Activated CD8-positive, alpha-beta T cell treated with anti-CD3 and anti-CD28 coated beads for 36 hours (primary cell): ENCODE measurements around the gene UBA52. TPM values are rescaled to one million over a fixed set of nuclear protein-coding genes. Genes with fewer than 3 reads are reported as not detected.

Experiments
- ATAC-seq: fragments of 200-7000 bp; cut with Tn5 transposase; one replicate; pipeline ENCODE4 v1.10.0; 2021; ENCODE audit warnings: mild to moderate bottlenecking, moderate library complexity
- CTCF ChIA-PET: fragments of 350-600 bp; sonication (Branson Sonifier 250); formaldehyde crosslinking; loops from one replicate; lab custom pipeline; 2021; ENCODE audit warnings: antibody characterized with exemption; lab: Charles Lee
- POLR2A ChIA-PET: fragments of 350-600 bp; sonication (Branson Sonifier 250); formaldehyde crosslinking; loops from one replicate; lab custom pipeline; 2021; ENCODE audit warnings: antibody characterized with exemption; lab: Charles Lee
- DNase-seq: peaks from one replicate; pipeline ENCODE4 v3.0.0-alpha.2; 2020
- H3K27ac Mint-ChIP-seq: one replicate; pipeline ENCODE4 v1.8.0; 2021; ENCODE audit warnings: mild to moderate bottlenecking, mixed read lengths
- H3K27me3 Mint-ChIP-seq: one replicate; pipeline ENCODE4 v1.8.0; 2021; ENCODE audit warnings: mixed read lengths
- H3K36me3 Mint-ChIP-seq: one replicate; pipeline ENCODE4 v1.8.0; 2021; ENCODE audit warnings: low read depth, mixed read lengths
- H3K4me1 Mint-ChIP-seq: one replicate; pipeline ENCODE4 v1.8.0; 2021; ENCODE audit warnings: low read depth, mixed read lengths
- H3K4me3 Mint-ChIP-seq: one replicate; pipeline ENCODE4 v1.8.0; 2021; ENCODE audit warnings: mild to moderate bottlenecking, moderate library complexity, mixed read lengths
- H3K9me3 Mint-ChIP-seq: one replicate; pipeline ENCODE4 v1.8.0; 2021; ENCODE audit warnings: mixed read lengths
- intact Hi-C: fragments of 100-400 bp; cut with micrococcal nuclease; formaldehyde crosslinking; loops from one replicate; pipeline ENCODE4 v1.10.0; 2022
- total RNA-seq, 2 experiments: library from RNA; stranded (reverse); gene quantifications; one replicate each; pipeline ENCODE4 v1.2.3, GENCODE V29; 2021
- TF ChIP-seq, protein P1 (sequence below): fragments of 200-600 bp; IDR thresholded peaks from one replicate; pipeline ENCODE4 v1.8.0; 2022; ENCODE audit warnings: antibody characterized with exemption, mild to moderate bottlenecking

Gene UBA52
- total RNA-seq, 2 experiments from 2014 or later, result 1,795 to 1,837 TPM

DNA sequence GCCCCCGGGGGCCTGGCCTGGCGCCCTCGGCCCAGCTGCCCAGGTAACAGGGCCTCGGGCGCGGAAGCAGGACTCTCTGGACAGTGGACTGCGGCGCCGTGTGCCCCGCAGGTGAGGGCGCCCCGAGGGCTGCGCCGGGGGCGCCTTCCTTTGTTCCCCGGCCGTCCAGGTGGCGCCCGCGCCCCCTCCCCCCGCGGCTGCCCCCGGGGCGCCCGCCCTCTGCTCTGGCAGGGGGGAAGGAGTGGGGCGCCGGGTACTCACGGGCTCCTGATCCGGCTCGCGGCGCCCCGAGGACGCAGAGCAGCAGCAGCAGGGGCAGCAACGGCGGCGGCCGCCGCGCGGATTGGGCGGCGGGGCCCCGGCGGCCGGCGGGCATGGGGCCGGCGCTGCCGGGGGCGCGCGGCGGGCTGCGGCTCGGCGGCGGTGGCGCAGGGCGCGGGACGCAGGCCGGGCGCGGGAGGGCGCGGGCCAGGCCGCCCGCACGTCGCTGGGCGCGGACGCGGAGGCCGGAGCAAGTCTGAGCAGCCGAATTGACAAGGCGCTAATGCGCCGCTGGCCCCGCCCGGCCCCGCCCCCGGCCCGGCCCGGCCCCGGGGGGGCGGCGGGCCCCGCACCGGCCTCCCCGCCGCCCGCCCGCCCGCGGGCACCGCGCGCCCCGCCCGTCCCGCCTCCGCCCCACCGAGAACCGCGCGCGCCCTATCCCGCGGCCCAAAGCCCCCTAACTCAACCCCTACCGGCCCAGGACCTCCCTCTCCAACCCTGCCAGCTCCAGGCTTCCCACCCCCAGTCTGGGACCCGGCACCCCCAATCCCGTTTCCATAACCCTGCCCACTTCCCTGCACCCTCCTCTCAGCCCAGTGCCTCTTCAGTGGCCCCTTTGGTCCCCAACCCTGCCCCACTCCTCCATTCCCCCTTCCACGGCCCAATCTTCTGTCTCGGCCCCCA is 34.9 kb downstream of the UBA52 start, which contains the start of gene CRLF1:
Gene CRLF1, minus strand, starts transcription at position 519 of the 945 bp plus-strand sequence. Its CDS starts 143 bp downstream, at position 376.
- TF ChIP-seq, protein P1, sequence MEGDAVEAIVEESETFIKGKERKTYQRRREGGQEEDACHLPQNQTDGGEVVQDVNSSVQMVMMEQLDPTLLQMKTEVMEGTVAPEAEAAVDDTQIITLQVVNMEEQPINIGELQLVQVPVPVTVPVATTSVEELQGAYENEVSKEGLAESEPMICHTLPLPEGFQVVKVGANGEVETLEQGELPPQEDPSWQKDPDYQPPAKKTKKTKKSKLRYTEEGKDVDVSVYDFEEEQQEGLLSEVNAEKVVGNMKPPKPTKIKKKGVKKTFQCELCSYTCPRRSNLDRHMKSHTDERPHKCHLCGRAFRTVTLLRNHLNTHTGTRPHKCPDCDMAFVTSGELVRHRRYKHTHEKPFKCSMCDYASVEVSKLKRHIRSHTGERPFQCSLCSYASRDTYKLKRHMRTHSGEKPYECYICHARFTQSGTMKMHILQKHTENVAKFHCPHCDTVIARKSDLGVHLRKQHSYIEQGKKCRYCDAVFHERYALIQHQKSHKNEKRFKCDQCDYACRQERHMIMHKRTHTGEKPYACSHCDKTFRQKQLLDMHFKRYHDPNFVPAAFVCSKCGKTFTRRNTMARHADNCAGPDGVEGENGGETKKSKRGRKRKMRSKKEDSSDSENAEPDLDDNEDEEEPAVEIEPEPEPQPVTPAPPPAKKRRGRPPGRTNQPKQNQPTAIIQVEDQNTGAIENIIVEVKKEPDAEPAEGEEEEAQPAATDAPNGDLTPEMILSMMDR, result no peak
- H3K27ac Mint-ChIP-seq, result no peak within 1 kb of the TSS
- H3K27me3 Mint-ChIP-seq, result peaks cover 71% of the 10 kb centered on the region
- ChIA-PET CTCF (no interaction called here), POLR2A (no interaction called here)
- intact Hi-C loops, result no loop called here
- DNase-seq, result no peak
- ATAC-seq, result no peak
- H3K36me3 Mint-ChIP-seq, result no peaks in the 10 kb centered on the region
- no peaks in the 10 kb centered on the region for H3K9me3 Mint-ChIP-seq
- peaks cover 9% of the 10 kb centered on the region for H3K4me1 Mint-ChIP-seq
- H3K4me3 Mint-ChIP-seq, result no peak within 1 kb of the TSS

DNA sequence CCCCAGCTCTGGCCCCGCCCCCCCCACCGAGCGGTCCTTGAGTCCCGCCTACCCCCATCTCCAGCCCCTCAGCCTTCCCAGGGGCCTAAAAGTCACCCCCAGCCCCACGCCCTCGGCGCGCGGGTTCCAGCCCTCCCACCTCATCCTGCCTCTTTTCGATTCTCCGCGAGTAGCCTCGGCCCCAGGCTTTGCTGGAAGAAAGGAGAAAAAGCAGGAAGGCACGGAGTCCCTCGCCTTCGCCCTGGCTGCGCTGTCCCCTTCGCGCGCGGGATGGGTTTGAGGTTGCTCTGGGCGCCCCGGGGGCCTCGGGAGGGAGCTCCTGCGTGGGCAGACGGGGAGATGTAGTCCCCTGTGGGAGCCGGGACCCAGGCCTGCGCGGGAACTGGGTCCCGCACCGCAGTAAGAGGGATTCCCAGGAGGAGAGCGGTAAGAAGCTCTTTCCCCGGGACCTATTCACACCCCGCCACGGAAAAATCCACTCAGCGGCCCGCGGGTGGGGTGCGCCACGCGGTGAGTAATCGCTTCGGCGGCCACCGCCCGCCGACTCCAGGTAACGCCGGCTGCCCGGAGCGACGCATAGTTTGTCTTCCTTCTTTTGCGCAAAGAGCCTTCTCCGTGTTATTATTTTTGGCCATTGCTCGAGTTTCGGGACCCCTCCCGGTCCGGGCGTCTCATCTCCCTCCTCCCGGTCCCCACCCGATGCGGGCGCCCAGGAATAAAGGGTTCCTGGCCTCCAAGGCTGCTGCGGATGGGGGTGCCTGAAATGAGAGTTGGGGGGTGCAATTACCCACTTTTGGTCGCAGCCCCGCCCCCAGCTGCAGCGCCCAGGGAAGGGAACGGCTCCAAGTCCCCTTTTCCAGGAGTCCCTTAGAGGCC is 35.8 kb downstream of the UBA52 start:
- H3K4me3 Mint-ChIP-seq, result no peak overlapping the region

DNA sequence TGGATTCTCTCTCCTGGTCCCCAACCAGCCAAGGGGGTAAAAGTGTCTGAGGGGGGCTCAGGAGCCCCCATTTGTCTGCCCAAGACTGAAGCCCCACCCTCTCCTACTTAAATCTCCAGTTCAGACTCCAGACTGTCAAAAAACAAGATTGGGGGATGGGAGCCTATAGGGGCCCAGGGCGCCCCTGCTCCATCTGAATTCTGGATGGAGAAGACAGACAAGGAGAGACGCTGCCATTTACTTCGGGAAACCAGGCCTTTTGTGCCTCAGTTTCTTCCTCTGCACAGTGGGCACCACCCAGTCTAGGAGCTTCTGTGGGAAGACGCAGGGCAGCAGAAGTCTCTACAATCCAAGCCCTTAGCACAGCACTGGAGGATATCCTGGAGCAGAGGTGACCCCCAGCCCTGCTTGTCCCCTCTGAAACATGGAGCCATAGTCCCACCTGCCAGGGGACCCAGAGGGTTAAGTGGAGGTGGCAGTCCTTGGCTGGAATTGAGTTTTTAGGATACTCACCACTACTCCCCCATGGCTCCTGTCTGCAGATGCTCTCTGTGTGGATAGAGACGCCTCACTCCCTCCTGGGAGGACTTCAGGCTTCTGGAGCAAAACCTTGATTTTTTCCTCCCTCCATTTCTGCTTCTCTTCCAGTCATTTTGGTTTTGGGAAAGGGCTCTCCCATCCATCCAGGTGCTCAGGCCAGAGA is 36.6 kb downstream of the UBA52 start:
- ATAC-seq (no peak), DNase-seq (no peak)
- POLR2A ChIA-PET, result interaction anchor here (1.0 to 1.4 kb wide), 3 partner anchors 13 to 116 kb away, joined by 3 read pairs; no protein-coding TSS in a partner anchor
- H3K27ac Mint-ChIP-seq, result no peak overlapping the region
- no peak overlapping the region for H3K4me3 Mint-ChIP-seq
- no peaks in the 10 kb centered on the region for H3K9me3 Mint-ChIP-seq
- H3K4me1 Mint-ChIP-seq, result peaks cover 15% of the 10 kb centered on the region
- H3K36me3 Mint-ChIP-seq, result no peaks in the 10 kb centered on the region
- intact Hi-C loops, result no loop called here
- H3K27me3 Mint-ChIP-seq, result peaks cover 66% of the 10 kb centered on the region
- CTCF ChIA-PET, result no interaction called here
- TF ChIP-seq, protein P1, result no peak

More for the DNA sequence above, 35.8 kb downstream of the UBA52 start:
- CTCF ChIA-PET, result no interaction called here
- Mint-ChIP-seq H3K27ac (no peak overlapping the region), H3K9me3 (no peaks in the 10 kb centered on the region), H3K27me3 (peaks cover 70% of the 10 kb centered on the region), H3K36me3 (no peaks in the 10 kb centered on the region), H3K4me1 (peaks cover 15% of the 10 kb centered on the region)
- DNase-seq (no peak), ATAC-seq (no peak)
- intact Hi-C loops, result no loop called here
- POLR2A ChIA-PET, result interaction anchor here (1.0 to 1.4 kb wide), 3 partner anchors 14 to 116 kb away, joined by 3 read pairs; no protein-coding TSS in a partner anchor
- TF ChIP-seq, protein P1, result no peak

DNA sequence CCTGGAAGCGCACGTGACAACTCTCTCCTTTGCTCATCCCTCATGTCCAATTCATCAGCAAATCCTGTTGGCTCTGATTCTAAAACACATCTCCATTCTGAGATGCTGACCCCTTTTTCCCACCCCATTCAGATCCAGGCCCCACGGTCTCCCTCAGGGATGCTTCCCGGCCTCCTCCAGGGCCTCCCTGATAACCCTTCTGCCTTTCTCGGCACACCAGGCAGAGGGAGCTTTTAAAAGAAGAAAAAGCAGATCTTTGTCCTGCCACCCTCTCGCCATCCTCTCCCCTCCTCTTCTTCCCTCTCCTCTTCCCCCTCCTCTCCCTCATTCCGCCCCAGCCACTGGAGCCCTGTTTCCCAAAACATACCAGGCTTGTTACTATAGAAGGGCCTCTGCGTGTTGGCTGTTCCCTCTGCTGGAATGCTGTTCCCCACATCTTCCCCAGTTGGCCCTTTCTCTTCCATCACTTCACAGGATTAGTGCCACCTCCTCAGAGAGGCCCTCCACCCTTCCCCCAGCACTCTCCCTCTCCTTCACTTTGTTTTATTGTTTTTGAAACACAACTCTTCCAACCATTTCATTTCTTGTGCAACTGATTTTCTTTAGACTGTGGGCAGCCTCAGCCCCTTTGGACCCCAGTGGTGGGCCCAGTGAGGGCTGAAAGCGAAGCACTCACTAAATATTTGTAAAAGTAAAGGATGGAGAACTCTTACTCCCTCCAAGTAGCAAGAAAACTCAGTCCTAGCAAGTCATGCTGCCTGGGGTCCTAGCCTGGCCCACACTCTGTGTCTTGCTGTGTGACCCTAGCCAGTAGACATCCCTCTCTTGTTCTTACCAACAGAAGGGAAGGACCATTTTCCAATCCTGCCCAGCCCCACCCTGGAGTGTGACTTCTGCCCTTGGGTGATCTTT is 37.4 kb downstream of the UBA52 start:
- Mint-ChIP-seq H3K4me3 (no peak overlapping the region), H3K27me3 (peaks cover 70% of the 10 kb centered on the region), H3K9me3 (no peaks in the 10 kb centered on the region), H3K36me3 (no peaks in the 10 kb centered on the region), H3K4me1 (peaks cover 17% of the 10 kb centered on the region), H3K27ac (no peak overlapping the region)
- ATAC-seq, result no peak
- ChIA-PET CTCF (no interaction called here), POLR2A (interaction anchor here (1.4 kb wide), 1 partner anchor 13 kb away, joined by 3 read pairs; no protein-coding TSS in a partner anchor)
- TF ChIP-seq, protein P1, result no peak
- intact Hi-C loops, result no loop called here
- no peak for DNase-seq
